Vagina (tissue), 2 donors: ENCODE results near the gene FGD4.

Source experiments
- CTCF ChIP-seq, 3 experiments: fragments of 450-650 bp in 2 of 3; fragments of 200-600 bp in 1 of 3; sonication (generic) in 1 of 3; IDR thresholded peaks; one replicate each; pipeline ENCODE4 v1.5.1; 2017 to 2019; ENCODE audit warnings: antibody characterized with exemption in 3 of 3, mild to moderate bottlenecking in 2 of 3, moderate library complexity in 2 of 3
- POLR2A ChIP-seq, 2 donors: fragments of 450-650 bp; IDR thresholded peaks; one replicate each; pipeline ENCODE4 v1.6.1; 2017; ENCODE audit warnings: antibody characterized with exemption in 2 of 2, mild to moderate bottlenecking in 2 of 2, moderate library complexity in 2 of 2
- POLR2AphosphoS5 ChIP-seq, 2 donors: sonication (generic); formaldehyde crosslinking; IDR thresholded peaks; one replicate each; pipeline ENCODE4 v1.9.0; 2017; ENCODE audit warnings: antibody characterized with exemption in 2 of 2, mild to moderate bottlenecking in 2 of 2, low read depth in 1 of 2; ENCODE audit not compliant: insufficient read depth in 1 of 2

- no peak for TF ChIP-seq CTCF (IDR thresholded peaks at IDR 0.05)
- TF ChIP-seq POLR2AphosphoS5 (IDR thresholded peaks at IDR 0.05; ENCODE audit: insufficient read depth in 1 of 2, low read depth in 1 of 2), result no peak
- TF ChIP-seq POLR2A (IDR thresholded peaks at IDR 0.05), result no peak
Observed at GRCh38 chr12:32450768-32451167, 51.4 kb downstream of the FGD4 start.
